Transverse colon (tissue), 4 donors: Measurements from ENCODE around the gene CERS5.

Source experiments
- POLR2AphosphoS5 ChIP-seq, 3 donors: sonication (generic); formaldehyde crosslinking; IDR thresholded peaks; one replicate each; pipeline ENCODE4 v1.6.1; 2016; ENCODE audit warnings: antibody characterized with exemption in 3 of 3
- TF ChIP-seq, protein P1 (sequence below), 5 experiments: fragments of 200-600 bp in 3 of 5; fragments of 450-650 bp in 2 of 5; sonication (generic) in 3 of 5; IDR thresholded peaks; 1 replicate in 2 of 5; 2 replicates in 3 of 5; pipeline ENCODE4 v1.5.1; 2016 to 2017; ENCODE audit warnings: antibody characterized with exemption in 5 of 5, inconsistent platforms in 3 of 5, mild to moderate bottlenecking in 2 of 5, moderate library complexity in 1 of 5

DNA sequence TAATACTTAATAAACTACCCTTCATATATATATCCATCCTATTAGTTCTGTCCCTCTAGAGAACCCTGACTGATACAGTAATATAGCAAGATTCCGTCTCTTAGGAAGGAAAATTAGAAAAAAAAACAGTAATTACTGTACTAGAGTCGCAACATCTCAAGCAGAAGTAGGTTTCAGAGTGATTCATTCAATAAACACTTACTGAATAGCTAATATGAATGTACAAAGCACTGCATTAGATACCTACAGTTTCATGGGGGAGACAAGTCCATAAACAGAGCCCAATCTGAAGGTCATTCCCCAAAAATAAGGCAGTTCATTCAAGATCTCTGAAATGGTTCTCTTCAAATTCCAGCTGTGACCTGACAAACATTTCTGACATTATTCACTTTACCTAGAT lies 9.9 kb downstream of the CERS5 start:
- TF ChIP-seq, protein P1, sequence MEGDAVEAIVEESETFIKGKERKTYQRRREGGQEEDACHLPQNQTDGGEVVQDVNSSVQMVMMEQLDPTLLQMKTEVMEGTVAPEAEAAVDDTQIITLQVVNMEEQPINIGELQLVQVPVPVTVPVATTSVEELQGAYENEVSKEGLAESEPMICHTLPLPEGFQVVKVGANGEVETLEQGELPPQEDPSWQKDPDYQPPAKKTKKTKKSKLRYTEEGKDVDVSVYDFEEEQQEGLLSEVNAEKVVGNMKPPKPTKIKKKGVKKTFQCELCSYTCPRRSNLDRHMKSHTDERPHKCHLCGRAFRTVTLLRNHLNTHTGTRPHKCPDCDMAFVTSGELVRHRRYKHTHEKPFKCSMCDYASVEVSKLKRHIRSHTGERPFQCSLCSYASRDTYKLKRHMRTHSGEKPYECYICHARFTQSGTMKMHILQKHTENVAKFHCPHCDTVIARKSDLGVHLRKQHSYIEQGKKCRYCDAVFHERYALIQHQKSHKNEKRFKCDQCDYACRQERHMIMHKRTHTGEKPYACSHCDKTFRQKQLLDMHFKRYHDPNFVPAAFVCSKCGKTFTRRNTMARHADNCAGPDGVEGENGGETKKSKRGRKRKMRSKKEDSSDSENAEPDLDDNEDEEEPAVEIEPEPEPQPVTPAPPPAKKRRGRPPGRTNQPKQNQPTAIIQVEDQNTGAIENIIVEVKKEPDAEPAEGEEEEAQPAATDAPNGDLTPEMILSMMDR (IDR thresholded peaks at IDR 0.05): no peak
- TF ChIP-seq POLR2AphosphoS5 (IDR thresholded peaks at IDR 0.05): no peak
